HG02884 (cell line): ENCODE data around the gene EIF5A2.

ENCODE experiments used
- ATAC-seq: cut with Tn5 transposase; IDR thresholded peaks from one replicate; pipeline ENCODE4 v1.9.1; 2021; ENCODE audit warnings: mild to moderate bottlenecking, moderate library complexity; ENCODE audit not compliant: unreplicated experiment

The EIF5A2 gene

GRCh38 chr3:170862618-170863374 lies 45.6 kb downstream of the EIF5A2 start:
- no peak for ATAC-seq

GRCh38 chr3:170858599-170858998 lies 49.8 kb downstream of the EIF5A2 start:
- ATAC-seq: no peak

GRCh38 chr3:170852324-170852723 lies 56.1 kb downstream of the EIF5A2 start:
- ATAC-seq: no peak

GRCh38 chr3:170848292-170848917 lies 60.0 kb downstream of the EIF5A2 start:
- ATAC-seq: no peak

GRCh38 chr3:170844377-170844776 lies 64.1 kb downstream of the EIF5A2 start:
- ATAC-seq: no peak

GRCh38 chr3:170840291-170840859 lies 68.1 kb downstream of the EIF5A2 start:
- ATAC-seq: no peak

GRCh38 chr3:170839518-170840100 lies 68.8 kb downstream of the EIF5A2 start:
- ATAC-seq: no peak
